ENCODE results near the gene APOBEC3G. TPM values are rescaled to one million over a fixed set of nuclear protein-coding genes. Genes with fewer than 3 reads are reported as not detected.

The APOBEC3G gene
- total and polyA plus RNA-seq, 10 of the 15 experiments (the other 5 are each of a cell fraction or from before 2014, with no cell fraction given), result 103 to 232 (median 152) TPM

GRCh38 chr22:39090426-39091064, 13.5 kb downstream of the APOBEC3G start (continued):
- no peak for TF ChIP-seq PAX5 (IDR thresholded peaks at IDR 0.05; ENCODE audit: borderline replicate concordance, low read depth, low read length)
- peak; percentile 32; the same call in 1 of the 2 replicates for TF ChIP-seq EED (IDR thresholded peaks at IDR 0.05; ENCODE audit: low read depth)
- peak; percentile 59; the same call in 1 of the 2 replicates for TF ChIP-seq GATAD2B (conservative IDR thresholded peaks at IDR 0.05; ENCODE audit: low read depth)
- TF ChIP-seq NKRF (conservative IDR thresholded peaks at IDR 0.05), result 0 out of 2 replicates have a peak, but pooled peaks have one; percentile 6

- Histone ChIP-seq H3K4me3 (no peak overlapping the region), H3K27me3 (replicated peaks in 1 of 2; ENCODE audit: control insufficient read depth in 2 of 2, insufficient read depth in 2 of 2, low read length in 1 of 2) (no peaks in the 10 kb centered on the region), H3K27ac (ENCODE audit: control insufficient read depth, insufficient read depth) (no peak overlapping the region), H4K20me1 (ENCODE audit: control insufficient read depth, insufficient read depth) (no peaks in the 10 kb centered on the region), H2AFZ (ENCODE audit: control insufficient read depth, low read depth, low read length) (no peak overlapping the region), H3K9me3 (replicated peaks; ENCODE audit: control insufficient read depth, insufficient read depth, low read length) (no peaks in the 10 kb centered on the region), H3K9ac (ENCODE audit: control insufficient read depth, insufficient read depth, low read length) (no peak overlapping the region), H3K36me3 (ENCODE audit: control insufficient read depth in 2 of 2, insufficient read depth in 2 of 2, low read length in 1 of 2) (no peaks in the 10 kb centered on the region), H3K79me2 (ENCODE audit: control insufficient read depth, insufficient read depth, low read length) (no peaks in the 10 kb centered on the region), H3K4me2 (ENCODE audit: control insufficient read depth, insufficient read depth) (peak overlapping the region; percentile 11; the same call in 1 of the 2 replicates), H3K4me1 (ENCODE audit: control insufficient read depth, insufficient read depth, low read length) (peaks cover 41% of the 10 kb centered on the region)
- POLR2A ChIA-PET, result interaction anchor here (0.6 to 2.5 kb wide), 2 partner anchors 13 to 58 kb away, joined by 3 to 6 read pairs; partner anchors contain the start of gene APOBEC3G
- intact Hi-C loops (cut with micrococcal nuclease; ENCODE audit: unreplicated experiment) (no loop called here), in situ Hi-C loops (cut with MboI) (no loop called here)
- SMC1A ChIA-PET (ENCODE audit: uncharacterized antibody, unreplicated experiment), result interaction anchor here (1.1 kb wide), 1 partner anchor 11 kb away, joined by 4 read pairs; no protein-coding TSS in a partner anchor
- DNase-seq (ENCODE audit: low read depth, low spot score) (no peak), ATAC-seq (peak; percentile 5; the same call in 2 of the 3 replicates), FAIRE-seq (no peak)
- CTCF ChIA-PET, result interaction anchor here (1.1 kb wide), 1 partner anchor 23 kb away, joined by 3 read pairs; no protein-coding TSS in a partner anchor
- no peak for TF ChIP-seq SMARCA5 (IDR thresholded peaks at IDR 0.05)
- WGBS (ENCODE audit: insufficient coverage, insufficient replicate concordance, low lambda C conversion rate, missing lambda C conversion rate), result 78% methylated on average over 23 of the region's 23 CpGs
- RAD21 ChIA-PET (ENCODE audit: unreplicated experiment), result interaction anchor here (1.4 kb wide), 1 partner anchor 24 kb away, joined by 4 read pairs; no protein-coding TSS in a partner anchor
- BruUV-seq (replicated peaks), result no TSS peak
These were observed 14.3 kb downstream of the APOBEC3G start for GRCh38 chr22:39091126-39092081.
